GM21529 (cell line): ENCODE results near the gene PNMA1.

Source experiments
- ATAC-seq: cut with Tn5 transposase; IDR thresholded peaks from one replicate; pipeline ENCODE4 v1.9.1; 2021; ENCODE audit not compliant: unreplicated experiment

PNMA1 gene, protein sequence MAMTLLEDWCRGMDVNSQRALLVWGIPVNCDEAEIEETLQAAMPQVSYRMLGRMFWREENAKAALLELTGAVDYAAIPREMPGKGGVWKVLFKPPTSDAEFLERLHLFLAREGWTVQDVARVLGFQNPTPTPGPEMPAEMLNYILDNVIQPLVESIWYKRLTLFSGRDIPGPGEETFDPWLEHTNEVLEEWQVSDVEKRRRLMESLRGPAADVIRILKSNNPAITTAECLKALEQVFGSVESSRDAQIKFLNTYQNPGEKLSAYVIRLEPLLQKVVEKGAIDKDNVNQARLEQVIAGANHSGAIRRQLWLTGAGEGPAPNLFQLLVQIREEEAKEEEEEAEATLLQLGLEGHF

DNA sequence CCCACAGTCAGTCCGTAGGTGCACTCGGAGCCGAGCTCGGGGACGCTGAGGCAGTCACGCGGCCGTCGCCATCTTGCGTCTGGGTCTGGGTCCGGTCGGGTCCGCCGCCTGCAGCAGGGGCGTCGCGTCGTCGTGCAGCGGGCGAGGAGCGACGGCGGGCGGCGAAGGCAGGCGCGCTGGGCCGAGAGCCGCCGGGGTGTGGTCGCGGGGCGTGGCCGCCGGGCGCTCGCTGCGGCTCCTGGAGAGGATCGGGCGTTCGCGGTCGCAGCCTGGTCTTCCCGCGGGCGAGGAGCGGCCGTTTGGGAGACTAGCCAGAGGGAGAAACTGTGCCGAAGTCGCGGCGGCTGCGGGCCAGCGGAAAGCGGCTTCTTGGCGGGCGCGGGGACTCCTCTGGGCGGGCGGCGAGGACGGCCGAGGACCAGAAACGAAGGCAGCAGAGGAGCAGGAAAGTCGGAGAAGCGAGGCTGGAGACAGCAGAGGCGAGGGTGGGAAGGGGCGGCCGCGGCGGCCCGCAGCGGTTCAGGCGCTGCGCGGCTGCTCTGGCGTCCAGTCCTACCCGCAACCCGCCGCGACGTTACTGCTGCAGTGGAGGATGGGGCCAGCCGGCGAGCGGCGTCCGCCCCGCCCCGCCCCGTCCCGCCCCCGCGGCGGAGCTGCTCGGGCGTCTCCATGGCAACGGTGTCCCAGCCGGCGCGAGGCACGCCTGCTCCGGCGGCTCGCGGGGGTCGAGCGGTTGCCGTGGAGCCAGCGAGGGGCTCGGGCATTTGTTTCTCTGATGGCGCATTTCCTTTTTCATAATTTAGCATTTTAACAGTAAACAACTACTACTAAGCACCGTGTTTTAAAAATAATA lies at the start of gene PNMA1:
Gene PNMA1, minus strand, starts transcription at position 582 of the 853 bp plus-strand sequence. CDS start 745 bp downstream, outside the sequence.
- peak; percentile 64 for ATAC-seq

DNA sequence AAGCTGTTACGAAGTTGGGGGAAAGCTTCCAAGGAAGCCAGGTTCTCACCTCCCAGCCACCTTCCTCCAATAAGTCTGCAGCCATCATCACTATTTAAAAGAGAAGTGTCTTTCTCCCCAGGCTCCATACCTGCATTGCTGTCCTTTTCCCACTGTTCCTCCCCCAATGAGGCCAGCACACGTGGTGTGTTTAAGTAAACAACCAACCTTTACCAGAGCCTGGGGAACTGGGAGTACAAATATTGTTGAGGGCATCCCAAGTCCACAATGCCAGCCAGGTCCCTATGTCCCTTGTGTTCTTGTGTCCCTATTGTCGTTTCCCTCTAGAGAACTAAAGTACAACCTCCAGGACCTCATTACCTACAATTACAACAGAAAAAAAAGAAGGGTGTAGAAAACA lies 49.2 kb upstream of the PNMA1 start:
- no peak for ATAC-seq

DNA sequence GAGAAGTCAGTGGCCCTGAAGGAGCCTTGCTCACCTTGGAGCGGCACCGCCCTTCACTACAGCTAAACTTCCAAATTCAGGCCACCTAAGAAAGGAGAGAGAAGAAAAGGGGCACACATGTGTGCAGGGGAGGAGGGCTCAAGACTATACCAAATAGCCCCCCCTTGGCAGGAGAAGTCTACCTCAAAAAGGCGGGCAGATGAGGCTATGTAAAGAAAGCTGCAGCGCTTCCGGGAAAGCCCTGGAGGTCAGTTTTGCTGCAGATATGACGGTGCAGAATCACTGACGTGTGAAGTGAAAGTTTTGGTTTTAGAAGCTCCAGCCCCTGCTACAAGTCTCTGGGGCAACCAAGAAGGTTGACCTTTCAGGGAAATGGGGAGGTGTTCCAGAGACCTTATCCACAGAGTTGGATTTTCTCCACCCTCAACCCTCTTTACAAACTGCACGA lies 48.2 kb upstream of the PNMA1 start:
- ATAC-seq: no peak

DNA sequence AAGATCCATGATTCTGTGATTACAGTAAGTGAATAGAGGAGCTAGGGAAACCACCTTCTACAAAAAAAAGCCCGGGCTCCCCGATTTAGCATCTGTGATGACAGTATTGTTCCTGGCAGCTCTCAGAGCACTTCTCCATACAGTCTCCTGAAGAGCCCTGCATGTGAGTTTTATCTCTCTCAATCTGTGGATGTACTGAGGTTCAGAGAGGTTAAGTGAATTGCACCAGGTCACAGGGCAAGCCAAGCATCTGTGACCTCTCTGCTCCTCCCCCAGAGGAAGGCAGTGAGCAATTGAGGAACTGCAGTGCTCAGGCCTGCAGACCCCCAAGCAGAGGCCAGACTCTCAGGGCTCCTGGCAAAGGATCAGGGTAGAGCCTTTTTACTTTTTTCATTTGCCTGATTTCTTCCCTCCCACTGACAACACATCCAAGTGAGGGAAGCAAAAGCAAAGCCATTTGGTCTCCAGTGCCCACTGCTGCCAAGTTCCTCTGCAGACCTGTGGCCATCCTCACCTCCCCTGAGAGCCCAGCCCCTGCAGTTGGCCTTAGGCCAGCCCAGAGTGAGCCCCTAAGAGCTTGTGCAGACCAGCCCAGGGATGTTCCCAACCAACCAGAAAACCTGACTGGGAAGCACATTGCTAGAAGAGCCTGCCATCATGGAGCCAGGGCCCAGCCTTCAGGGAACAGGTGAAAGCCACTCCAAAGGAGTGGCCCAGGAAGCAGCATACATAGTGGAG lies 47.6 kb upstream of the PNMA1 start:
- ATAC-seq: no peak

DNA sequence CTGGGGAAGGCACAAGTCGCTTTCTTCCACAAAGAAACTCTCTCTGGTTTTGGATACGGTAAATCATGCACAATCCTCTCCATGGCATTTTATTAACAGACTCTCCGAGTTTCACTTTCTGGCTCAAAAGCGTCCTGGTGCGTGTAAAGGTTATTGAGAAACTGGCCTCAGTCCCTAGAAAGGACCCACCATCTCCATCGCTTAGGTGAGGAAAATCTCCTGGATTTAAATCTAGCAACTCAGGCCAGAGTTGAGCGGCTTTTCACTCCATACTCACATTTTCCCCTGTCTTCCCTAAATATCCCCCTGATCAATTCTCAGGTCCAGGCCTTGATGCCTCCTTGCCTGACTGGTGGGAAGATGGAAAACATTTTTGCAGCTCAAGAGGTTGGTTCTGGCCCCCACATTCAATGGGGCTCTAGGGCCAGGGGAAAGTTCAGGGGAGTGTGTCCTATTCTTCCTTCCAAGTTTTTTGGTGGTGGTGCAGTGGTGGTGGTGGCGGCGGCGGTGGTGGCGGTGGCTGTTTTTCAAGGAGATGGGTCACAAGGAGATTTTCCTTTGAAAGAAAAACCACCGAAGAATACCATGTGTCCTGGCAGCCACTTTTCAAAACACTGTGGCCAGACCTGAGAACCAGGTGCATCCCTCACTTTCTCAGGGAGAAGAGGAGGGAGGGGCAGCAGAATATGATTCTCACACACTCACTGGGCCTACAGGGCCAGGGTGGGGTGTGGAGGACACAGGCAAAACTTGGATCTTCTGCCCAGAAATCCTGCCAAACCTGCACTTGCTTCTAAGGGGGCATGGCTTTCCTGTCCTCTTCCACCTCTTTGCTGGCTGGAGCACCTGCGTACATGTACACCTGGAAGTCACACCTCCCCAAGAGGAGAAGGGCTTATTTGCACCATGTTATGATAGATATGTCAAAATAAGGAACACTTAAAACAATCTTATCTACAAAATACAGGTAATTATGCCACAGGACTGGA lies 46.7 kb upstream of the PNMA1 start:
- ATAC-seq: peak; percentile 2

DNA sequence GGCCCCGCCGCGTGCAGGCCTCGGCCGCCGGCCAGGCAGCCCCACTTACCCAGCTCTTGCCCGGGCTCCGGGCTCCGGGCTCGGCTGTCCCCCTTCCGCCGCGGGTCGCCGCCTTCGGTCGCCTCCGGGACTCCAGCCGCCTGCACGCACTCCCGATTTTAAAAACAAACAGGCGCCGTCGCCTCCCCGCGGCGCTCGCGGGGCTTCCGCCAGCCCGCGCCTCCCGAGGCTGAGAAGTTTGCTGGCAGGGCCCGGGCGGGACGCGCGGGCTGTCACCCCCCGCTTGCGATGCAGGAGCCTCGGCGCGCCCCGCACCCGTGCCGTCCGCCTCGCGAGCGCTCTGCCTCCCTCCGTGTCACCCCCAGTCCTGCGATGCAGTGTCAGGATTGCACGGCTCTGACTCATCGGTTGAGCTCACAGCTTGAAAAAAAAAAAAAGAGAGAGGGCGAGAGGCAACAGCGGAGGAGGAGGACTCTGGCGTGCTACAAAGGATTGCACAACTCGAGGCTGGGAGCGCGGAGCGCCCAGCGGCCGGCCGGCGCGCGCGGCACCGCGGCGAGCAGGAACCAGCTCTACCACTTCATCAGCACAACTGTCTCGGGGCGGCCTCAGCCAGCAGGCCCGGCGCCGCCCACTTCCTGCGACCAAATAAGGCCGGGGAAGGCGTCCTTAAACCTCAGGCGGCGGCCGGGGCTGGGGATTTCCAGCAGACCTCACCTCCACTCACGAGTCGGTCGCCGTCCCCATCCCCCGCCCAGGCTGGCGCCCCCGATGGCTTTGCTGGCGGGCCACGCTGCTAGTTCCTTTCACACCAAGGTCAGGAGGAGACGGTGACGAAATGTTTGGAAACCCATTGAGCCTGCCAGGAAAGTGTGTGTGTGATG lies 45.8 kb upstream of the PNMA1 start:
- peak; percentile 53 for ATAC-seq

DNA sequence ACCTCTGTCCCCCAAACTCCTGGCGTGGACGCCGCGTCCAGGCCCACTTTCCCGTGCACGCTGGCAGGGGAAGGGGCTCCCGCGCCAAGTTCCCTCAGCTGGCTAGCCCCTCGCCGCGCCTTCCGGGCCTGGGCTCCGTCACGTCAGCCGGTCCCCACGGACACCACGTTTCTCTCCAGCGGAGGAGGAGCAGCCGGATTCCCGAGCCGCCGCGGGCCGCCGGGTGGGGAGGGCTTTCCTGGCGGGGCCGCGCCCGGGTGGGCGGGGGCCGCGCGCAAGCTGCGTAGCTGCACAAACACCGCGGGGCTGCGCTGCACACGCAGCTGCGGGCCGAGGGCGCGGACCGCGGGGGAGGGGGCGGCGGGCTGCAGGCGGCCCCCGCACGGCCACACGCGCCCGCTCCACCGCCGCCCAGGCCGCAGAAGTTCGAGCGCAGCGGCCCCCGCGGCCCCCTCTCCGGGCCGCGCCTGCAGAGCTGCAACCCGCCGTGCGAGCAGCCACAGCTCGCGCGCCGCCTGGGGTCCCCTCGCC lies 45.1 kb upstream of the PNMA1 start:
- ATAC-seq: no peak

DNA sequence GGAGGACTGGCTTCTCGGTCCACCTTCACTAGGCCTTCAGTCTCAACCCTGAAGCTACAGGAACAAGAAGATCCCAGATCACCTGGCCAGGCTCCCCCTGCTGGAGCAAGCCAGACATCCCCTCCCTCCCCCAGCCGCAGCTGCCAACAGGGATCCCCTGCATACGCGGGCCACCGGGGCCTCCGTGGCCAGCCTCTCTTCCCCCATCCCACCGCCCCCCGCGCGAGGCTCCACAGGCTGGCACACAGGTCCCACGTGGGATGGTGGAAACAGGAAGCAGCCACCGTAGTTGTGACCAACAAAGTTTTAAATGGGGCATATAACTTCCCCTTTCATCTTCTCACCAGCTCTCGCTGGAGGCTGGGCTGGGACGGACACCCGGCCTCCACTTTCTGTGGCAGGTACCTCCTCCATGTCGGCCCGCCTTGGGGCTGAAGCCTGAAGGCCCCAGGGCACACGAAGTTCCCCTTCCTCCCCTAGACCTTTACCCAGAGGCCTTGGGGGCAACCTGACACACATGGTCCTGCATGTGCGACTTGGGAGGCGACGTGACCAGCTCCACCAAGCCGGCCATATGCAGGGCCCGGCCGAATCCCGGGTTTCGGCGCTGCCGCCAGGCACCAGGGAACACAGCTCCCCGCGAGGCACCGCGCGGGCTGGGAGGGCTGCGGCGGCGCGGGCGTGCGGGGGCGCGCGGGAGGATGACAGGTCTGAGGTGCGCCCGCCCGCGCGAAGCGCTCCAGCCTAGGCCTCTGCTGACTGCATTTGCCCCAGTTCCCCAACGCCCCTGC lies 44.4 kb upstream of the PNMA1 start:
- peak; percentile 10 for ATAC-seq

DNA sequence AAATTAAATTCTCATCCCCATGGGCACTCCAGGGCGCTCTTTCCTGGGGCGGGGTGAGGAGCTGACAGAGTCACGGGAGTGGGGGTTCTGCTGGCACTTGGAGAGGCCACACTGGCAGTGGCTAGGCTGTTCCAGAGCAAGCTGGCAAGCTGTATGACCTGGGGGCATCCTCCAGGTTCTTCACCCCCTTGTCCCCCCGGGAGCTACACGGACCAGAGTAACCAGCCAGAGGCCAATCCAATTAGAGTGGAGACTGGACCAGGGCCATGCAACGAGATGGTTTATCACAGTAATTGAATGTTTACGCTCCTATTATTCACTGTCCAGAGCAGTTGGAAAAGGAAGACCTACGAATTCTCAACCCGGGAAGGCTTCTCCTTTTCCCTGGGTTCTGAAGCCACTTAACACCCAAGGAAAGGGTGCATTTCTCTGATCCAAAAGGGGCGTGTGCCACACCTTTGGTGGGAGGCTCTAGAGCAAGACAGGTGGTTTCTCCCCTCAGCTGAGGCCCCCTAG lies 43.8 kb upstream of the PNMA1 start:
- no peak for ATAC-seq

DNA sequence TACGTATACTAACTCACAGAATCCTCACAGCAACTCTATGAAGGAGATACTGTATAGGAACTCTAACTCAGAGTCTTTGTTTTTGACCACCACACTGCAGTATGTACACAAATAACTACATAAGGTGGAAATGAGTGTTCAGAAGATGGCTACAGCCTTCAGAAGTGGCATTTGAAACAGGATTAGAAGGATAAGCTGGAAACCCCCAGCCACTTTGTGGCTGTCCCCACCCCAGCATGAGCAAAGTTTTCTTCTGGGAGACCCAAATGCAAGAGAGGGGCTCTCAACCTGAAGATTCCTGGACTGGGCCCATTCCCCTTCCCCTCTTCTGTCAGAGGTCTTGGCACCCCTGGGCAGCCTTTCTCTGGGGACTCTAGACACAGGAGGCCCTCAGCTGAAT lies 43.2 kb upstream of the PNMA1 start:
- ATAC-seq: no peak

DNA sequence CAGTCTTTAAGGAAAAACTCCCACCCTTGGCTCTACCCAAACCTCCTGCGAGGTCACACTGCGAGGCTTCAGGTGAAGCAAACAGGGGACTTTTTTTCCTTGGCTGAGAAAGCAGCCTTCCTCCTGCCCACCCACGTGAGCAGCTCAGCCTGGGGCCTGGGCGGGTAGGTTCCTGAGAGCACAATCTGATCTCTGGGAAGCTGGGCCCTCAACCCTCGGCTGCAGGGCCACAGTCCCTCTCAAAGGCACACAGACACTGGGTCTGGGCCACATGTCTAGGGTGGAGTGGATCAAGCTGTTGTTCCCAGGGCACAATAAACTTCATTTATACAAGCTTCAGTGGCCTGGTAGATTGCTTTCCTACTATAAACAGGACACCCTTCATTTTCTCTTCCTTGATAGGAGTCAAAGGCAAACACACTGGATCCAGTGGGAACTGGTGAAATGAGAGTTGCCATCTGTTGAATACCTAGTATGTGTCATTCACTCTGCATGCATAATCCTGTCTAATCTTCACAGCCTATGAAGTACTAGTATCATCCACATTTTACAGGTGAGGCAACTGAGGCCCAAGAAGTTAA lies 41.3 kb upstream of the PNMA1 start:
- ATAC-seq: no peak

DNA sequence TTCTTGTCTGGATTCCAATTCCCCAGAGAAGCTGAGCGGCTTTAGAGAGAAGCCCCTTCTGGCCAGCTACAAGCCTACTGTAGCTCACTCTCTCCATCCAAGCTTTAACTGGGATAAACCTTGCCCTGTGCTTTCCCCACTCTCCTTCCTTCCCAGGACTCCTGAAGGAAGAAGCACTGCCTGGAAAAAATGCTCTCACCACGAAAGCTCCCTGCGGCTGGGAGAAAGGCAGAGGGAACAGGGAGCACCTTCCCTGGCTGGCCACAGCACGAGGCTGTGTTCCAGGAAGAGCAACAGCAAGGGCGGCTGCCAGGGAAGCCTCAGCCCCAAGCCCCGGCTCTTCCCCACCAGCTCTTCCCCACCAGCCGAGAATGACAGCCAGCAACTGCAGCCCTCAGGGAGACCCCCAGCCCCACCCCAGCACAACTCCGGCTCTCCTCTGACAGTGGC lies 40.8 kb upstream of the PNMA1 start:
- no peak for ATAC-seq

DNA sequence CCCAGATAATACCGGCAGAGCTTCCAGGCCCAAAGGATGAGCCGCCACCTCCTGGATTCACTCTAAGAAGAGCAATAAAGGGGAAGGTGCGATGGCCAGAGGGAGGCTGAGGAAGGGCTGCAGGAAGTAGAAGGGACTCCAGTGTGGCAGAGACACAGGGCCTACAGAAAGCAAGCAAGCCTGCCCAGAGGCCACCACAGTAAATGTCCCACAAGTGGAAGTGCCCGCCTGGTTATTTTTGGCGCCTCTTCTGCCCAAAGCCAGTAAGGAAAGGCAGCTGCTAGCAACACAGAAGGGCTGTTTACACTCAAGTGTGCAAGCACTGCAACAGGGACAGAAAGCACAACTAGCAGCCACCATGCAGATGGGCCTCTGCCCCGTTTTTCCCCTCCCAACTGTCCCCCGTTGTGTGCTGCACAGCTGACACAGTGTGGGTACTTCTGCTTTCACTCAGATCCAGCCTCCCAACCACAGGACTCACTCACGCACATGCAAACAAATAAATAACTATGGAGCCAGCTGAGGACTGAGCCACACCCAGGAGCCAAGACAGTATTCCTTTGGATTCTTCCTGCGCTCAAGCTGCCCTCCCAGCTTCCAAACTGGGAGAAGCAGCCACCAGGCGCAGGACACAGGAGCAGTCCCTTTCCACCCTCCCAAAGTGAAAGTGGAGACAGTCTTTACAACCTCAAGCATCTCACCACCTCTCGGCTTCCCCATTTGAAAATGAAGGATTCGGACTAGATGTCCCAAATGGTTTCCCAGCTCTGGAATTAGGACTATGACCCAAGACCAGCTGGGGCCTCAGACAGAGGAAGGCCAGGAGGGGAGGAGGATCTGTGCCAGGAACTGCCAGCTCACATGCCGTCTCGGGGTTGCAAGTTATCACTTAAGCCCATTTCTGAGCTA lies 40.0 kb upstream of the PNMA1 start:
- ATAC-seq: peak; percentile 40

DNA sequence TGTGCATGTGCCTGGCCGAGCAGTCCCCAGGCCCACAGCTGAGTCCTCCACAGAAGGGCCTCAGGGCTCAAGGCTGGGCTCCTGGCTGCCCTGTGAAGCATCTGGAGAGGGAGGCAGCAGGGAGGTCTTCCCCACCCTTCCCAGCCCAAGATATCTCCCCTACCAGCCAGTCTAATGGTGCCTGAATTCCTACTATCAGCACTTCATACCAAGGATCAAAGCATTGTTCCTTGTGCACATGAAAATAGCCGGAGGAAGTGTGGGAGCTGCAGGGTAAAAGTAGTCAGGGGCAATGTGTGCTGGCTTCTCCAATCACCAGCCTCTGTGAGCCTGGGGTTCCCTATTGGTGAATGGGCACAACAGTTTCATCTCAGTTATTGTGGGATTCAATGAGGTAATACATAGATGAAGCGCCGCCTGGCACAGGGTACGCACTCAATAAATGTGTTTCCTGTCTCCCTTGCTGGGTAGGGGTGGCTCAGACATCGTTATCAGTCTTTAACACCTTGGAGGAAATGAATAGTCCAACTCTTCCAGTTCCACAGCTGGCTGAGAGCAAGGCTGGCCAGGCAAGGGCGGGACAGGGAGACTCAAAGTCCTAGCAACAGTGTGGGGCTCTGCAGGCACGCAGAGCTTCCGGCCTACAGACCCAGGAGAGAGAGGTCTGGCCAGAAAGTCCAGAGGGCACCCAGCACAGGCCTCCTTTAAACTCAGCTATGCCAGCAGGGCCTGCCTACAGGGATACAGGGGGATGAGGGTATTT lies 39.1 kb upstream of the PNMA1 start:
- no peak for ATAC-seq

DNA sequence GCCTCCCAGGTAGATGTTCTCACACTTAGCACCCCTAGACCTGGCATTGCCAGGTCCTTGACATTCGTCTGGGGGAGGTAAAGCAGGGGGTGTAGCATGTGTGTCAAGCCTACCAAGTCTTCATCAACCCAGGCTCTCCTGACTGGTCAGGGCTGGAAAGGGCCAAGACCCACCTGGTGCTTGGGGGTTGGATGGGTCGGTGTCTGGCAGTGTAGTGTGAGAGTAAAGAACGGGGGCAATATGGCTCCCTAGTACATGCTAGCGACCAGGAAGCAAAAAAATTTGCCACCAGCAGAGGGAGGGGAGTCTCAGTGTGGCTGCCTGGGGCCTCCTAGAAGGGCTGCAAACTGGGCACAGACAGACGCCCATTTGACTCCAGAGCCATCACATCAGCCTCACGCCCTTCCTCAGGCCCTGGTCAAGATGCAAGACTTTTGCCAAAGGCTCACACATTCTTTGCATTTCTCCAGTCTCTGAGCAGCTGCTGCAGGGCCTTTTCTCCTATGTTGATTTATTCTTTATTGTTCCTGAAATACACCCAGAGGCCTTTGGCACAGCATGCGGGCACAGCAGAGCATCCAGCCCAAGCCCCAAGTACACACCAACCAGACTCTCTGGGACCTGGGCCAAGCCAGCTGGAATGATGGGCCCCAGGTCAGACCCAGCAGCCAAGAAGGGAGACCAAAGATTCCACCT lies 38.3 kb upstream of the PNMA1 start:
- no peak for ATAC-seq
